GM20431 (cell line): ENCODE measurements around the gene CCL4L2.
"Not testable (repeated sequence)": the region's sequence is repeated elsewhere in the genome, so short reads cannot be mapped to it uniquely, and the experiment has no call there.

Experiments used
- in situ Hi-C: fragments of 300-500 bp; cut with MseI, MboI; formaldehyde crosslinking; loops from one replicate; pipeline ENCODE4 v1.15.0; 2020; ENCODE audit warnings: low sequenced_read_pairs; ENCODE audit not compliant: unreplicated experiment

CCL4L2 gene

DNA sequence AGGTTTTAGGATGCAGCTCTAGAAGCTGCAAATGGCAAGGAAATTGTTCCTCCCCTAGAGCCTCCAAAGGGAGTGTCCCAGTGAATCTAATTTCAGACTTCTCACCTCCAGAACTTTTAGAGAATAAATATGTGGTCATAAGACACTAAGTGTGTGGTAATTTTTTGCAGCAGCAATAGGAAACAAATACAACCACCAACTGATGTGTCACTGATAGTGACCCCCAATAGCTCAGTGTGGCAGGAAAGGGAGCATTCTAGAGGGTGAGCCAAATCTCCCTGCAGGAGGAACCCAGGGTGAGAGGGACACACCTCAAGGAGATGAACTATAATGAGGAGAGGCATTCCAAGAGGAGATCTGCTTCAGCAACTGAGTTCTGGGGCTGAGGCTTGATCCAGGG, 4.1 kb downstream of the CCL4L2 start:
- in situ Hi-C loops: no loop called here

DNA sequence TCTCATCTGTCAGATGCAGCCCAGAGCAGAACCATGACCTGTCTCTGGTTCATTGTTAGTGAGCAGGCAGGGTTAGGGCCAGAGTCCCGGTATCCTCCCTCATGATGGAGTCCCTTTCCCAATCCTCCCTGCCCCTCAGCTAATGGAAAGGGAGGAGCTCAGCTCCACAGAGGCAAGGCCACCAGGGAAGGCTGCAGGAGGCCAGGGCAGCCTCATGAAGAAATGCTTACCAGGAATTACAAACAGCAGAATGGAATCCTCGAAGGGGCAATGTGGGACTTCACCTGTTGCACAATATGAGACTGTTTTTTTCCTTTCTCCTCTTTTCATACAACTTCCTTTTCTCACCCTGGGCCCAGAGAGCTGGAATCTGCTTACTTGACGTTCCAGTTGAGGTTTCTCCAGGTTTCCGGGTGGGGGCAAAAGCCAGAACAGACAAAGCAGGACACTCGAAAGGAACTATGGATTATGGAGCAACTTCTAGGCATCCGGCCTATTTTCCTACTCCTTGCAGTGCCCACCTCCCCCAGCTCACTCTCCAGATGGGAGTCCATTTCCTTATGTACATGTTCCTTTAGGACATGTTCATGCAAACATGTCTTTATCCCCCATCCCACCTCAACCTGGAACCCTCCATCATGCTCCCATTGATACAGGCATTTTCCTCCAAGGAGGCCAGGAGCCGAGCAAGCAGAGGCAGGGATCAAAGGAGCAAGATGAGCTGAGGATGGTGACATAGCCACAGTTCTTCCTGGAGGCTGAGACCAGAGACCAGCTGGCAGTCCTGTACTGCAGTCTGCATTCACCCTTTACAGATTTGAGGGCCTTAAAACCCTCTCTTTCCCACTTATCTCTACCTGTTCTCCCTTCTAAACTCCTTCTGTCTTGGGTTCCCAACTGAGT, 4.8 kb downstream of the CCL4L2 start:
- in situ Hi-C loops: not testable (repeated sequence)

DNA sequence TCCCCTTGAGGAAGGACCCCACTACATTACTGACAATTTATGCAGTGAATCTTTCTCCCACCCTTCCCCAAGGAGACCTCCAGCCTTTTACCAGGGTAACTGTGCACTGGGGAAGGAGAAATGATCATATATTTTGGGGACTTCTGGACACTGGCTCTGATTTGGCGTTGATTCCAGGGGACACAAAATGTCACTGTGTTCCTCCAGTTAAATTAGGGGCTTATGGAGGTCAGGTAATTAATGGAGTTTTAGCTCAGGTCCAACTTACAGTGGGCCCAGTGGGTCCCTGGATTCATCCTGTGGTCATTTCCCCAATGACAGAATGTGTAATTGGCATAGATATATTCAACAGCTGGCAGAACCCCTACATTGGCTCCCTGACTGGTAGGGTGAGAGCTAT, 8.7 kb downstream of the CCL4L2 start:
- in situ Hi-C loops: not testable (repeated sequence)

DNA sequence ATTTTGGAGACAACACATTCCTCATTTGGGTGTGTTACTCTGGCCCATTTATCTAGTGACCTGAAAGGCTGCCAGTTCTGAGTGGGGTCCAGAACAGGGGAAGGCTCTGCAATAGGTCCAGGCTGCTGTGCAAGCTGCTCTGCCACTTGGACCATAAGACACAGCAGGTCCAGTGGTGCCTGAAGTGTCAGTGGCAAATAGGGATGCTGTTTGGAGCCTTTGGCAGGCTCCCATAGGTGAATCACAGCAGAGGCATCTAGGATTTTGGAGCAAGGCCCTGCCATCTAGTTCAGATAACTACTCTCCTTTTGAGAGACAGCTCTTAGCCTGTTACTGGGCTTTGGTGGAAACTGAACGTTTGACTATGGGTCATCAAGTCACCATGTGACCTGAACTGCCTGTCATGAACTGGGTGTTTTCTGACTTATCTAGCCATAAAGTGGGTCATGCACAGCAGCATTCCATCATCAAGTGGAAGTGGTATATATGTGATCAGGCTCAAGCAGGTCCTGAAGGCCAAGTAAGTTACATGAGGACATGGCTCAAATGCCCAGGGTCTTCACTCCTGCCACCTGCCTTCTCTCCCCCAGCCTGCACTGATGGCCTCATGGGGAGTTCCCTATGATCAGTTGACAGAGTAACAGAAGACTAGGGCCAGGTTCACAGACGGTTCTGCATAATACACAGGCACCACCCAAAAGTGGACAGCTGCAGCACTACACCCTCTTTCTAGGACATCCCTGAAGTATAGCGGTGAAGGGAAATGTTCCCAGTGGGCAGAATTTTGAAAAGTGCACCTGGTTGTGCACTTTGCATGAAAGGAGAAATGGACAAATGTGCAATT, 10.1 kb downstream of the CCL4L2 start:
- in situ Hi-C loops: not testable (repeated sequence)

DNA sequence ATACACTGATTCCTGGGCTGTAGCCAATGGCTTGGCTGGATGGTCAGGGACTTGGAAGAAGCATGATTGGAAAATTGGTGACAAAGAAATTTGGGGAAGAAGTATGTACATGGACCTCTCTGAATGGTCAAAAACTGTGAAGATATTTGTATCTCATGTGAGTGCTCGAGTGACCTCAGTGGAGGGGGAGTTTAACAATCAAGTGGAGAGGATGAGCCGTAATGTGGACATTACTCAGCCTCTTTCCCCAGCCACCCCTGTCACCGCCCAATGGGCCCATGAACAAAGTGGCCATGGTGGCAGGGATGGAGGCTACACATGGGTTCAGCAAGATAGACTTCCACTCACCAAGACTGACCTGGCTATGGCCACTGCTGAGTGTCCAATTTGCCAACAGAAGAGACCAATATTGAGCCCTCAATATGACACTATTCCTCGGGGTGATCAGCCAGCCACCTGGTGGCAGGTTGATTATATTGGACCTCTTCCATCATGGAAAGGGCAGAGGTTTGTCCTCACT, 10.8 kb downstream of the CCL4L2 start:
- in situ Hi-C loops: not testable (repeated sequence)

DNA sequence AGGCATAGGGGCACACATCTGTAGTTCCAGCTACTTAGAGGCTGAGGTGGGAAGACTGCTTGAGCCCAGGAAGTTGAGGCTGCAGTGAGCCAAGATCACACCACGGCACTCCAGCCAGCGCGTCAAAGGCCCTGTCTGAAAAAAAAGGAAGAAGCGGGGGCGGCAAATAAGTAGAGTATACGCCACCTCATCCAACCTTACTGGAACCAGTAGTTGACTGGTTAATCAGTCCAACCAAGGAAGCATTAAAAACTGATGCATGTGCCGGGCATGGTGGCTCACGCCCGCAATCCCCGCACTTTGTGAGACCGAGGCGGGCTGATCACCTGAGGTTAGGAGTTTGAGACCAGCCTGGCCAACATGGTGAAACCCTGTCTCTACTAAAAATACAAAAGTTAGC, 12.1 kb downstream of the CCL4L2 start:
- in situ Hi-C loops: not testable (repeated sequence)

DNA sequence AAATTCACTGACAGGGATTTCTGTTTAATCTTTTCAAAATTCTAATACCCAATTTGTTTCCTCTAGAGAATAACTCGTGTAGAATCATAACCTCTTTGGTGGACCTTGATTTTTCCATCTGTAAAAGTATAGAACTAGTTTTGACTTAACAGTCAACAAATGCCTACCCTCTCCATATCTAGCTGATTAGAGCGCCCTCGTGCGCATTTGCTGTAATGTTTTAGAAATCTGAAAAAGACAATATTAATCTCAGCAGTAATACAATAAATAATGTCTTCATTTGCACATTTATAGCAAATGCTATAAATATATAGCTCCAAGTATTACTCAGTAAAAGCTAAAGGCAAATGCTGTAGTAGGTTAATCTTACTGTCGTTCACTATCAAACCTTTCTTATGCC, 18.8 kb downstream of the CCL4L2 start:
- in situ Hi-C loops: not testable (repeated sequence)

DNA sequence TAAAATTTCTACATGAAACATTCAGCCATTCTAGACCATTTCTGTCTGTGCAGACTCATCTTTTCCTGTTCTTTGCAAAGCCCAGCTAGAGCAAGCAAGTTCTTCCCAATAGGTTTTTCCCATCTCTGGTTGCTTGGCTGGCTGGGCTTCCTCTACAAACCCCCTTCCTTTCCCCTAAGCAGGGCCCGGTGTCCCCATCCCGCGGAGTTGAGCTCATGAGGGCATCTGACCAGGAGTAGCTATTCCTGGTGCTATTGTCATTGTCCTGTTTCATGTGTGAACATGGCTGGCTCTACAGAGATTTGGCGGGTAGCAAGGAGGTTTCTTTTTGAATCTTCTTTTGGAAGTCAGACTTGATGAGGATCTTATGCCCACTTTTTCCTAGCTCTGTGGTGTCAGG, 31.2 kb downstream of the CCL4L2 start:
- in situ Hi-C loops: not testable (repeated sequence)
